ENCODE results near the gene PDE6A.

Gene PDE6A

GRCh38 chr5:149810856-149811255, 133.7 kb downstream of the PDE6A start:
- DNase-seq (ENCODE audit: low read depth) = no peak

GRCh38 chr5:149809931-149810691, 134.5 kb downstream of the PDE6A start:
- DNase-seq (ENCODE audit: low read depth) = no peak

GRCh38 chr5:149808264-149808982, 136.2 kb downstream of the PDE6A start:
- DNase-seq (ENCODE audit: low read depth) = no peak
